ENCODE measurements around the gene CORT. TPM values are rescaled to one million over a fixed set of nuclear protein-coding genes. Genes with fewer than 3 reads are reported as not detected.

The CORT gene
- polyA plus RNA-seq, 1 experiment: not detected

- ChIA-PET POLR2A (no interaction called here), CTCF (no interaction called here)
- Histone ChIP-seq H3K4me3 (ENCODE audit: low read depth, low read length) (no peak overlapping the region), H3K27me3 (ENCODE audit: control insufficient read depth, insufficient read depth, low read length) (no peaks in the 10 kb centered on the region), H3K36me3 (ENCODE audit: control insufficient read depth, insufficient read depth, low read length) (no peaks in the 10 kb centered on the region)
- no peak for DNase-seq (ENCODE audit: low read depth)
- no peak for TF ChIP-seq CTCF (IDR thresholded peaks at IDR 0.05; ENCODE audit: insufficient read depth, low read depth, low read length)
Measured at GRCh38 chr1:10440305-10440704, 9.5 kb upstream of the CORT start.

- POLR2A ChIA-PET: no interaction called here
- H3K4me3 ChIP-seq (ENCODE audit: low read depth, low read length): no peak overlapping the region
- no peak for DNase-seq (ENCODE audit: low read depth)
- no peaks in the 10 kb centered on the region for H3K27me3 ChIP-seq (ENCODE audit: control insufficient read depth, insufficient read depth, low read length)
- CTCF ChIA-PET: interaction anchor here (1.0 kb wide), 1 partner anchor 54 kb away, joined by 3 read pairs; no protein-coding TSS in a partner anchor
- no peak for TF ChIP-seq CTCF (IDR thresholded peaks at IDR 0.05; ENCODE audit: insufficient read depth, low read depth, low read length)
- no peaks in the 10 kb centered on the region for H3K36me3 ChIP-seq (ENCODE audit: control insufficient read depth, insufficient read depth, low read length)
Measured at GRCh38 chr1:10440794-10441193, 9.0 kb upstream of the CORT start.

- TF ChIP-seq CTCF (IDR thresholded peaks at IDR 0.05; ENCODE audit: insufficient read depth, low read depth, low read length): no peak
- no peak for DNase-seq (ENCODE audit: low read depth)
- ChIA-PET CTCF (interaction anchor here (3.6 kb wide), 1 partner anchor 13 kb away, joined by 15 read pairs; the partner anchor contains the start of gene CENPS), POLR2A (no interaction called here)
- H3K4me3 ChIP-seq (ENCODE audit: low read depth, low read length): no peak overlapping the region
- H3K27me3 ChIP-seq (ENCODE audit: control insufficient read depth, insufficient read depth, low read length): no peaks in the 10 kb centered on the region
- H3K36me3 ChIP-seq (ENCODE audit: control insufficient read depth, insufficient read depth, low read length): no peaks in the 10 kb centered on the region
Measured at GRCh38 chr1:10444248-10444647, 5.6 kb upstream of the CORT start.

GRCh38 chr1:10444795-10445397 lies 4.9 kb upstream of the CORT start:
- DNase-seq (ENCODE audit: low read depth): no peak
- POLR2A ChIA-PET: no interaction called here
- Histone ChIP-seq H3K27me3 (ENCODE audit: control insufficient read depth, insufficient read depth, low read length) (no peaks in the 10 kb centered on the region), H3K36me3 (ENCODE audit: control insufficient read depth, insufficient read depth, low read length) (no peaks in the 10 kb centered on the region), H3K4me3 (ENCODE audit: low read depth, low read length) (no peak overlapping the region)
- CTCF ChIA-PET: interaction anchor here (3.6 kb wide), 1 partner anchor 14 kb away, joined by 15 read pairs; the partner anchor contains the start of gene CENPS
- TF ChIP-seq CTCF (IDR thresholded peaks at IDR 0.05; ENCODE audit: insufficient read depth, low read depth, low read length): no peak

- ChIA-PET CTCF (interaction anchor here (1.1 to 1.4 kb wide), 2 partner anchors 14 to 17 kb away, joined by 3 read pairs; no protein-coding TSS in a partner anchor), POLR2A (no interaction called here)
- Histone ChIP-seq H3K4me3 (ENCODE audit: low read depth, low read length) (no peak overlapping the region), H3K27me3 (ENCODE audit: control insufficient read depth, insufficient read depth, low read length) (no peaks in the 10 kb centered on the region), H3K36me3 (ENCODE audit: control insufficient read depth, insufficient read depth, low read length) (no peaks in the 10 kb centered on the region)
- TF ChIP-seq CTCF (IDR thresholded peaks at IDR 0.05; ENCODE audit: insufficient read depth, low read depth, low read length): no peak
- DNase-seq (ENCODE audit: low read depth): no peak
Measured at GRCh38 chr1:10446790-10447422, 2.9 kb upstream of the CORT start.
